ENCODE data around the gene MTERF2.
A peak's percentile ranks its signal among the peaks of the same experiment; 100 is the strongest.

The MTERF2 gene

DNA sequence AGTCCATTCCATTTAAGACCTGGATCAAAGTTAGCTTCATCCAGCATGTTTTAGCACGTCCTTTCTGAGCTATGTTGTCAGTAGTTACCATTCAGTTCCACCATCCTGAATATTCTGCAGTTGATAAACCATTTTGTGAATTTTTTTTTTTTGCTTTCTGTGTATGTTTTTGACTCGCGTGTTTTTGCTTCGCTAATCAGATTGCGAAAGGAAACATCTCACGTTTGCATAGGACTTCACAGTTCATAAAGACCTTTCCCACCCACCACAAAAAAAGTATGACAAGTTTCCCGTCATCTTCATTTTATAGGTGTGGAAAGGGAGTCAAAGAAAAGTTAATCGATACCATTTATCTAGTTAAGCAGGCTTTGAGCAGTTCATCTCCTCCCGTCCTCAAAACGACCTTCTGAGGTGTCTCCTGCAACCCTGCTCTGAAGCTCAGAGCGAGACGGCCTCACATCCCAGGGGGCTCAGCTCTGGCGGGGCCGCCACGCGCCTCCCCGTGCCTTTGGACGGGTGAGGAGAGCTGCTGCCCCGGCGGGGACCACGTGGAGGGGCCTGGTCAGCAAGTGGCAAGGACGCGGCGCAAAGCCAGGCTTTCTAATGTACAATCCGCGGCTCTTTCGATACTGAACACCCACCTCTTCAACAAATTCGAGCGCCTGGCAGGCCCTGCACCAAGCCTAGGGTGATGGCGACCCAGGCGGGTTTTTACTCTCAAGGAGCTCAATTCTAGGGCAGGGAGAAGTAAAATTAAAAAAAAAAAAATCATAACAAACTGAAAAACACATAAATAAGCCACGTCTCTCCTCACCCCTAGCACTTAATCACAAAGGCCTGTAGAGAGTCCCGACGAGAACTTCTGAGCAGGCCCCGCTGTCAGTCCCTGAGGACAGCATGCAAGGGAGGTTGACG lies 32.2 kb downstream of the MTERF2 start:
- peak; percentile 2 for DNase-seq (ENCODE audit: low read depth)

DNA sequence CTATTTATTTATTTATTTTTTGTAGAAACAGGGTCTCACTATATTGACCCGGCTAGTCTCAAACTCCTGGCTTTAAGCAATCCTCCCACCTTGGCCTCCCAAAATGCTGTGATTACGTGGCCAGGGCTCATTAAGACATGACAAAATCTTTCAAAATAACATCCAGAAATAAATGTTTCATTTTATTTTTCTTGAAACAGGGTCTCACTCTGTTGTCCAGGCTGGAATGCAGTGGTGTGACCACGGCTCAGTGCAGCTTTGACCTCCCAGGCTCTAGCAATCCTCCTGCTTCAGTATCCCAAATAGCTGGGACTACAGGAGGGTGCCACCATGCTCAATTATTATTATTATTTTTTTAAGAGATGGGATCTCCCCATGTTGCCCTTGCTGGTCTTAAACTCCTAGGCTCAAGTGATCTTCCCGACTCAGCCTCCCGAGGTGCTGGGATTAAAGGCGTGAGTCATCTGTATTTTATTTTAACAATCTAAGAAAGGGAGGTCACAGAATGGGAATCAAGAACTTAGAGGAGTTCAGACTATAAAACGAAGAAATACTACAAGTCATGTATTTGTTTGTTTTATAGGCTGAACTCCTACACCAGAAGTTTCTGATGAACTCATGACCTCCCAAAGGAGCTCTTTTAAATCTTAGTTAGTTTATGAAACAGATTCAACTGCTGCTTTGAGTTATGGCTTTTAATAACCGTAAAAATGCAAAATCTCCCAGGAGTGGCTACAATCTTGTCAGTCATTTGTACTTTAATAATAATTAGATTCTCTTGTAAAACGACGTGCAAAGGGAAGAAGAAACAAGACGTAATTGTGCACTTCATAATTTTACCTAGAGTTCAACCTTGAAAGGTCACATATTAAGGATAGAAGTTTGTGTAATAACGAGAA lies 33.3 kb downstream of the MTERF2 start:
- DNase-seq (ENCODE audit: low read depth): no peak

DNA sequence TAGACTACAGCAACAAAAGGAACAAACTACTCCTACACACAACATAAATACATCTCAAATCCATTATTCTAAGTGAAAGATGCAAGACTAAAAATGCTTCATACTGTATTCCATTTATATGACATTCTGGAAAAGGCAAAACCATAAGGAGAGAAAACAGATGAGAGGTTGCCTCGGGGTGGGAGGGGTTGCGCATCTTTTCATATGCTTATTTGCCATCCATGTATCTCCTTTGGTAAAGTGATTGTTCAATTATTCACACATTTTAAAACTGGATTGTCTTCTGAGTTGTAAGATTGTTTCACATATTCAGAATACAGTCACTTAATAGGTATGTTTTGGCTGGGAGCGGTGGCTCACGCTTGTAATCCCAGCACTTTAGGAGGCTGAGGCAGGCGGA lies 36.4 kb downstream of the MTERF2 start:
- DNase-seq (ENCODE audit: low read depth): no peak

DNA sequence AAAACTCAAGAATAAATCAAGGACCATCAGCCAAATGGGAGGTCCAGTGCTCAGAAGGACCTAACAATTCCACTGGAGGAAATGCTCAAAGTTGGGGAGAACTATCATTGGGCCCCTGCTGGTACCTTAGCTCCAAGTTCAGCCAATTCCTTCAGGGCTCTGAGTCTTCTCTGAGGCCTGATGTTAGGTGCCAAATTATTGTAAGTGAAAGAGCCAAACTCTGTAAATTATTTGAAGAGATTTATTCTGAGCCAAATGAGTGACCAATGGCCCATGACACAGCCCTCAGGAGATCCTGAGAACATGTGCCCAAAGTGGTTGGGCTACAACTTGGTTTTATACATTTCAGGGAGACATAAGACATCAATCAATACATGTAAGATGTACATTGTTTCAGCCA lies 39.5 kb downstream of the MTERF2 start:
- DNase-seq (ENCODE audit: low read depth): no peak

DNA sequence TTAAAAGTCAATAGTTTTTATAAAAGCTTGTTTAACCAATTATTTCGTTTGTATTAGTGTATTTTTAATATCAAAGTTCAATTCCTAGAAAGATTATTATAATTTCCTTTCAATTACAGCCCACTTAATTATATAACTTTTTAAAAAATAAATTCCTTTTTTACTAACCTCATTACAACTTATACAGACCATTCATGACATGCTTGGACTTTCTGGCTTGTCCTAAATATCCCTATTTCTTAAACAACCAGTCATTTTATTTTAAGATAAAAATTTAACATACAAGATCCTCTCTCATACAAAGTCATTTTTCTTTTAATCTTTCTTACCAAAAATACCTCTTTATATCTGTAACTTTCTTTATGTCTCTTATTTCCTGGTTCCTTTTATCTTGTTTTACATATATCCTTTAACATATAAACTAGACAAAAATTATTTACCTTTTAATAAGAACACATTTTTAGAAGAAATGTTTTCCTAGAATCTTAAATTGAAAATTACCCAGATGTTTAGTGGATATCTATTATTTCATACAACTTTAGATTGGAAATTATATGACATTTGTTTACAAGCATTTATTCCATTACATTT lies 41.6 kb downstream of the MTERF2 start:
- DNase-seq (ENCODE audit: low read depth): no peak

- no peak for DNase-seq (ENCODE audit: low read depth)
Observed at GRCh38 chr12:106942775-106943174, 44.2 kb downstream of the MTERF2 start.

GRCh38 chr12:106941481-106942156 lies 45.3 kb downstream of the MTERF2 start:
- no peak for DNase-seq (ENCODE audit: low read depth)

GRCh38 chr12:106934277-106934676 lies 52.7 kb downstream of the MTERF2 start:
- no peak for DNase-seq (ENCODE audit: low read depth)

Measured in stimulated activated CD8-positive, alpha-beta memory T cell treated with anti-CD3 and anti-CD28 coated beads, Interleukin-15, amount 100 ng/mL, for 1 hour (primary cell).